Stimulated activated CD4-positive, alpha-beta T cell treated with anti-CD3 and anti-CD28 coated beads, Interleukin-4, amount 100 ng/mL, for 1 hour (primary cell): ENCODE results near the gene RNF182.
"Not testable (repeated sequence)": the region's sequence is repeated elsewhere in the genome, so short reads cannot be mapped to it uniquely, and the experiment has no call there.

Experiments
- DNase-seq: peaks from one replicate; pipeline ENCODE4 v3.0.0-alpha.2; 2020

Gene RNF182

GRCh38 chr6:13918686-13919250 is 6.0 kb upstream of the RNF182 start:
- DNase-seq: no peak

- no peak for DNase-seq
Measured at GRCh38 chr6:13919861-13920260, 4.9 kb upstream of the RNF182 start.

- DNase-seq: no peak
Measured at GRCh38 chr6:13920552-13920951, 4.2 kb upstream of the RNF182 start.

GRCh38 chr6:13922750-13923149 is 2.0 kb upstream of the RNF182 start:
- no peak for DNase-seq

- no peak for DNase-seq
Measured at GRCh38 chr6:13923527-13924145, 1.1 kb upstream of the RNF182 start.

GRCh38 chr6:13924146-13924948 is 405 bp upstream of the RNF182 start:
- no peak for DNase-seq

GRCh38 chr6:13926378-13926777 is 1.6 kb downstream of the RNF182 start:
- no peak for DNase-seq

- no peak for DNase-seq
Measured at GRCh38 chr6:13927203-13927602, 2.5 kb downstream of the RNF182 start.

GRCh38 chr6:13929196-13929595 is 4.4 kb downstream of the RNF182 start:
- no peak for DNase-seq

- no peak for DNase-seq
Measured at GRCh38 chr6:13931797-13932402, 7.1 kb downstream of the RNF182 start.

GRCh38 chr6:13932785-13933184 is 8.0 kb downstream of the RNF182 start:
- no peak for DNase-seq

- no peak for DNase-seq
Measured at GRCh38 chr6:13934721-13935120, 10.0 kb downstream of the RNF182 start.

- DNase-seq: no peak
Measured at GRCh38 chr6:13935190-13935880, 10.6 kb downstream of the RNF182 start.

- DNase-seq: not testable (repeated sequence)
Measured at GRCh38 chr6:13935881-13936261, 11.1 kb downstream of the RNF182 start.

GRCh38 chr6:13941902-13942301 is 17.1 kb downstream of the RNF182 start:
- no peak for DNase-seq

- DNase-seq: no peak
Measured at GRCh38 chr6:13943943-13944342, 19.2 kb downstream of the RNF182 start.

- DNase-seq: no peak
Measured at GRCh38 chr6:13946506-13946905, 21.8 kb downstream of the RNF182 start.

GRCh38 chr6:13947611-13948178 is 22.9 kb downstream of the RNF182 start:
- DNase-seq: no peak

- no peak for DNase-seq
Measured at GRCh38 chr6:13952101-13952500, 27.3 kb downstream of the RNF182 start.

GRCh38 chr6:13953061-13953705 is 28.4 kb downstream of the RNF182 start:
- DNase-seq: no peak

GRCh38 chr6:13965582-13966127 is 40.9 kb downstream of the RNF182 start:
- no peak for DNase-seq

GRCh38 chr6:13971303-13971702 is 46.6 kb downstream of the RNF182 start:
- DNase-seq: no peak
